HG02623 (cell line): ENCODE measurements around the gene DNMBP.

Experiments
- ATAC-seq: cut with Tn5 transposase; IDR thresholded peaks from one replicate; pipeline ENCODE4 v1.9.1; 2021; ENCODE audit warnings: moderate library complexity; ENCODE audit not compliant: unreplicated experiment

DNMBP gene

DNA sequence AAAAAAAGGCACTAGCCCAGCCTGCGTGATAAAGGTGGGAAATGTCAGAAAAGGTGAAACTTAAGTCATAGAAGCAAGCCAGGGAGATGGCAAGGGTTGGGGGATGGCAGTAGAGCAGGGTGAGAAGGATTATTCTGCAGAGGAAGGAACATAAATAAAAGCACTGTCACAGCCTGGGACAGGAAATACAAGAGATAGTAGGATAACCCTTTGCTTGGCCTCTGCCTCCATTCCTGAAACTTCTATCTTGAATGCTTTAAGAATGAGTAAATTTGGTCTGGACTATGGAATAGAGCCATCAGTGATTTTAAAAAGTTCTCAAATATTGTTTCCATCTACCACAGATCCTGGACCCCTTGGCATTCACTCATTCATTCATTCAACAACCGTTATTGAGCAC, 177.3 kb downstream of the DNMBP start:
- ATAC-seq, result no peak

GRCh38 chr10:99828464-99828863, 181.3 kb downstream of the DNMBP start:
- no peak for ATAC-seq

DNA sequence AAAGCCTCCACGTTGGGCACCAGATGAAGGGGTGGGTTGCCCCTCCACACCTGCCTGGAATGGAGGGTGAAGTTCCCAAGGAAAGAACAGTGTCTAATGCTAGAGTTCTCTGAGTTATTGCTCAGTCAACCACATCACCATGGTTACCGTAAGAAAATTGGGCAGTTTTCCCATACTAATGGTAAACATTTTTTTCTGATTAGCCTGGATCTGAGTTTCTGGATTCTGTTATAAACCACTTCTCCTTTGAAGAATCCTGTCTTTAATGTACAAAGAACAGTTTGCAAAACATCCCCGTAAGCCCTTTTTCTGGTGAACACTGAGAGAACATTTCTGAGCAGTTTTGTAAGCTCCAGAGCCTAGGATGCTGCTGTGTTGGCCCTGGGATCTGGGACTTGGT, 181.8 kb downstream of the DNMBP start:
- no peak for ATAC-seq
